Memory B cell (primary cell): Measurements from ENCODE around the gene PGLYRP3.
"Not testable (repeated sequence)": the region's sequence is repeated elsewhere in the genome, so short reads cannot be mapped to it uniquely, and the experiment has no call there.

Experiments
- ATAC-seq: fragments of 150-1000 bp; cut with Tn5 transposase; 2 replicates; pipeline ENCODE4 v1.10.0; 2021; ENCODE audit warnings: low read depth, mild to moderate bottlenecking, moderate library complexity
- DNase-seq, 2 donors: peaks; one replicate each; pipeline ENCODE4 v3.0.0; 2022; ENCODE audit warnings: low spot score in 2 of 2
- H3K27ac Mint-ChIP-seq: one replicate; pipeline ENCODE4 v1.8.0; 2022; ENCODE audit warnings: mild to moderate bottlenecking, moderate library complexity, mixed read lengths
- H3K27me3 Mint-ChIP-seq: one replicate; pipeline ENCODE4 v1.8.0; 2022; ENCODE audit warnings: mixed read lengths
- H3K36me3 Mint-ChIP-seq: one replicate; pipeline ENCODE4 v1.8.0; 2022; ENCODE audit warnings: mild to moderate bottlenecking, mixed read lengths
- H3K4me1 Mint-ChIP-seq: one replicate; pipeline ENCODE4 v1.8.0; 2022; ENCODE audit warnings: mixed read lengths
- H3K4me3 Mint-ChIP-seq: one replicate; pipeline ENCODE4 v1.8.0; 2022; ENCODE audit warnings: mild to moderate bottlenecking, moderate library complexity, mixed read lengths
- H3K9me3 Mint-ChIP-seq: one replicate; pipeline ENCODE4 v1.8.0; 2022; ENCODE audit warnings: mixed read lengths

PGLYRP3 gene

GRCh38 chr1:153353226-153353947 is 40.6 kb upstream of the PGLYRP3 start:
- H3K27ac Mint-ChIP-seq = no peak overlapping the region
- peaks cover 20% of the 10 kb centered on the region for H3K27me3 Mint-ChIP-seq
- DNase-seq (no peak), ATAC-seq (no peak)
- H3K9me3 Mint-ChIP-seq = no peaks in the 10 kb centered on the region
- H3K4me3 Mint-ChIP-seq = no peak overlapping the region
- peaks cover 13% of the 10 kb centered on the region for H3K4me1 Mint-ChIP-seq
- no peaks in the 10 kb centered on the region for H3K36me3 Mint-ChIP-seq

DNA sequence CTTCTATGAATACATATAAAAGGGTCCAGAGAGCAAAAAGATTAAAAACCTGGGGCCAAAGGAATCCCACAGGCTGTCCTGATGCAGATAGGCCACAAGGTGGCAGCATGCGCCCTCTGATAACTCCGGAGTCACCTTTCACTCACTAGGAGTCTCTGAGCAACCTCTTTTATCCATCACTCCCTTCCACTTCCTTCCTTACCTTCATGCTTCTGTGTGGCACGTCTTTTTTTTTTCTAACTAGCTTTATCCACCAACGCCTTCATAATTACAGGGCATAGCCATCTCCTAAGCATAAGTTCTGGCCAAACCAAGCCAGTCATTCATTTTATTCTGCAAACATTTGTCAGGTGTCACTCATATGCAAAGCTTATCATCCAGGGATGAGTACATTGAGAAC is 39.8 kb upstream of the PGLYRP3 start:
- DNase-seq (peak; percentile 38 to 55), ATAC-seq (peak; percentile 74)
- no peak overlapping the region for H3K4me3 Mint-ChIP-seq
- H3K36me3 Mint-ChIP-seq = no peaks in the 10 kb centered on the region
- no peaks in the 10 kb centered on the region for H3K9me3 Mint-ChIP-seq
- no peak overlapping the region for H3K27ac Mint-ChIP-seq
- peaks cover 8% of the 10 kb centered on the region for H3K4me1 Mint-ChIP-seq
- peaks cover 19% of the 10 kb centered on the region for H3K27me3 Mint-ChIP-seq

DNA sequence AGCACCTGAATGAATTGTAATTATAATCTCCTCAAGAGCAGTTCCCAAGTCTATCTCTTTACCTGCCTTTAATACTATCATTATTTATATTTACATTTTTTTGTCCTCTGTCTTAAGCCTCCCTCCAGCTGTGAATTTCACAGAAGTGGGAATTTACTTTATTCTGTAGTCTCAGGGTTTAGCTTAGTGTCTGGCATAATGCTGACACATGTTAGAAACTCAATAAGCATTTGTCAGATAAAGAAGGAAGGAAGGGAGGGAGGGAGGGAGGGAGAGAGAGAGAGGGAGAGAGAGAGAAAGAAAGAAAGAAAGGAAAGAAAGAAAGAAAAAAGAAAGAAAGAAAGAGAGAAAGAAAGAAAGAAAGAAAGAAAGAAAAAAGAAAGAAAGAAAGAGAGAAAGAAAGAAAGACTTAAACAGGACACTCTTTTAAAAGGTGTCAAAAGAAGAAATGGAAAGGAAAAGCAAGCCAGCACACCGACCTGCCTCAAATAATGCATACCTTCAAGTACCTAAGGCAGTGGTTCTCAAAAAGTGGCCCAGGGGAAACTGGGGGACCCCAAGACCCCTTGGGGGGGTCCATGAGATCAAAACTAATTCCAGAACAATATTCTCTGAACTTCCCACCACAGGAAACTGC is 37.7 kb upstream of the PGLYRP3 start:
- Mint-ChIP-seq H3K27ac (no peak overlapping the region), H3K36me3 (no peaks in the 10 kb centered on the region), H3K27me3 (peaks cover 26% of the 10 kb centered on the region), H3K4me1 (peaks cover 17% of the 10 kb centered on the region), H3K4me3 (no peak overlapping the region), H3K9me3 (no peaks in the 10 kb centered on the region)
- ATAC-seq = no peak
- DNase-seq = no peak

DNA sequence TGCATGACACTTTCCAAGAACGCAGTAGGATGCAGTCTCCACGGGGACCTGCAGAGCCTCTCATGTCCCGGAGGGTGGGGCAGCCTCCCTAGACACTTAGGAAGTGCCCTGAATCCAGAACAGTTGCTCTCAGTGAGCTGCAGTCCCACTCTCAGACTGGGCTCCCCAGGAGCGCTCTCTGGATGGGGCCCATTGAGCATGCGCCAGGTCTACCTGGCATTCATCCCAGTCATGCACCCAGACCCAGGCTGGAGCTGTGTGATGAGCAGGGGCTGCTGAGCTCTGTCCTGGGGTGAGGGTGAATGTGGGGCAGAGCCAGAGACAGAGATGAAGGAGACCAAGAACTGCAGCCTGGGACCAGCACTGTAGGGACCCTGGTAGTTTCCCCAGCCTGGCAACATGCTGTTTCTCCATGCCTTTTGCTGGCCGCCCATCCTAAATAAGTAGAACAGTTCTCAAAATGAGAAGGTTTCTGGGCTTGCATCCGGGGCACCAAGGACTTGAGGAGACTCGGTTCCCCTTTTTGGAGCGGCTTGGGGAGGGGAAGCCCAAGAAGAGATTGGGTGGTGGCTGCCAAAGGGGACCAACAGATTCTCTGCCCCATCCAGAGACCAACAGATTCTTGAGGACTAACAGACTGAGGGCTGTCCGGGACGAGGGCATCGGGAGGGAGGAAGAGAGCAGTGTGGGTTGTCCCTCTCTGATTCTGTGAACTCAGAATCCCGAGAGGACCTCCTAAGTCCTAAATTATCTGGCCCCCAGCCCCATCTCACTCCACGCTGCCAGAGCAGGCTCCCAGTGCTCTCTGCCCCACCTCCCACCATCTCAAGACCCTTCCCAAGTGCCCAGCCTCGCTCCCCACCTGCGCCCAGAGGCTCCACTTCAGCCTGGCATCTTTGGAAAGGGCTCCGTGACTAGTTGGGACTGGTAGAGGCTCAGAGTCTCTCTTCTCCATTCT is 36.9 kb upstream of the PGLYRP3 start:
- H3K27me3 Mint-ChIP-seq = peaks cover 25% of the 10 kb centered on the region
- no peaks in the 10 kb centered on the region for H3K9me3 Mint-ChIP-seq

GRCh38 chr1:153348511-153349362 is 36.0 kb upstream of the PGLYRP3 start, which contains the start of gene PGLYRP4:
PGLYRP4 (minus strand) TSS chr1:153348841; CDS start chr1:153347932, 909 bp downstream.
- Mint-ChIP-seq H3K9me3 (no peaks in the 10 kb centered on the region), H3K27me3 (peaks cover 30% of the 10 kb centered on the region)
- ATAC-seq = no peak

More for the DNA sequence above, 36.9 kb upstream of the PGLYRP3 start:
- Mint-ChIP-seq H3K36me3 (no peaks in the 10 kb centered on the region), H3K4me1 (peaks cover 21% of the 10 kb centered on the region), H3K4me3 (no peak overlapping the region), H3K27ac (no peak overlapping the region)
- ATAC-seq = peak; percentile 28
- DNase-seq = no peak

DNA sequence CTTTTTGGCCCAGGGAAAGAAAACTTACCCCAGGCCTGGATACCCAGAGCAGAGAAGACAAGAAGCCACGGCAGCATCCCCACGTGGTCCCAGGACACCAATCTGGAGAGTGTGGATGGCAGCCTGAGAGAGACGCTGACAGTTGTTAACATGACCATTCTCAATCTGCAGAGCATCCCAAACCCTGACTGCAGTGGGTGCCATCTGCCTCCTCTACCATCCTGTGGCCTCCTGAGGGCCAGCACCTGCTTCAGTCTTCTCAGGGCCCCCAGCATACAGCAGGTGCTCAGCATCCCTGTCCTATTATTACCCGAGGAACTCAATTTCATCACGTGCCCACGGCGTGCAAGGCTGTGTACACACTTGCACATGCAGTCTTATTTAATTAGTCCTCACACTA is 35.1 kb upstream of the PGLYRP3 start:
- Mint-ChIP-seq H3K9me3 (no peaks in the 10 kb centered on the region), H3K4me1 (peaks cover 25% of the 10 kb centered on the region), H3K4me3 (no peak overlapping the region), H3K36me3 (no peaks in the 10 kb centered on the region), H3K27me3 (peaks cover 26% of the 10 kb centered on the region), H3K27ac (no peak overlapping the region)
- DNase-seq = peak in 1 of 2 donors; percentile 8
- ATAC-seq = no peak

More at GRCh38 chr1:153348511-153349362, 36.0 kb upstream of the PGLYRP3 start, which contains the start of gene PGLYRP4:
- DNase-seq = peak in 1 of 2 donors; percentile 7
- Mint-ChIP-seq H3K4me3 (no peak within 1 kb of the TSS), H3K4me1 (peaks cover 25% of the 10 kb centered on the region), H3K36me3 (no peaks in the 10 kb centered on the region), H3K27ac (no peak within 1 kb of the TSS)

GRCh38 chr1:153347049-153347448 is 34.3 kb upstream of the PGLYRP3 start:
- Mint-ChIP-seq H3K4me1 (peaks cover 23% of the 10 kb centered on the region), H3K27me3 (peaks cover 32% of the 10 kb centered on the region)
- not testable (repeated sequence) for H3K27ac Mint-ChIP-seq, H3K4me3 Mint-ChIP-seq, ATAC-seq, H3K36me3 Mint-ChIP-seq, H3K9me3 Mint-ChIP-seq
- DNase-seq = peak in 1 of 2 donors; percentile 4

GRCh38 chr1:153346077-153346723 is 33.4 kb upstream of the PGLYRP3 start:
- Mint-ChIP-seq H3K4me3 (no peak overlapping the region), H3K27ac (peak overlapping the region; percentile 13), H3K27me3 (peaks cover 32% of the 10 kb centered on the region), H3K4me1 (peaks cover 23% of the 10 kb centered on the region), H3K36me3 (no peaks in the 10 kb centered on the region), H3K9me3 (no peaks in the 10 kb centered on the region)
- ATAC-seq (peak; percentile 50), DNase-seq (peak in 1 of 2 donors; percentile 11)

DNA sequence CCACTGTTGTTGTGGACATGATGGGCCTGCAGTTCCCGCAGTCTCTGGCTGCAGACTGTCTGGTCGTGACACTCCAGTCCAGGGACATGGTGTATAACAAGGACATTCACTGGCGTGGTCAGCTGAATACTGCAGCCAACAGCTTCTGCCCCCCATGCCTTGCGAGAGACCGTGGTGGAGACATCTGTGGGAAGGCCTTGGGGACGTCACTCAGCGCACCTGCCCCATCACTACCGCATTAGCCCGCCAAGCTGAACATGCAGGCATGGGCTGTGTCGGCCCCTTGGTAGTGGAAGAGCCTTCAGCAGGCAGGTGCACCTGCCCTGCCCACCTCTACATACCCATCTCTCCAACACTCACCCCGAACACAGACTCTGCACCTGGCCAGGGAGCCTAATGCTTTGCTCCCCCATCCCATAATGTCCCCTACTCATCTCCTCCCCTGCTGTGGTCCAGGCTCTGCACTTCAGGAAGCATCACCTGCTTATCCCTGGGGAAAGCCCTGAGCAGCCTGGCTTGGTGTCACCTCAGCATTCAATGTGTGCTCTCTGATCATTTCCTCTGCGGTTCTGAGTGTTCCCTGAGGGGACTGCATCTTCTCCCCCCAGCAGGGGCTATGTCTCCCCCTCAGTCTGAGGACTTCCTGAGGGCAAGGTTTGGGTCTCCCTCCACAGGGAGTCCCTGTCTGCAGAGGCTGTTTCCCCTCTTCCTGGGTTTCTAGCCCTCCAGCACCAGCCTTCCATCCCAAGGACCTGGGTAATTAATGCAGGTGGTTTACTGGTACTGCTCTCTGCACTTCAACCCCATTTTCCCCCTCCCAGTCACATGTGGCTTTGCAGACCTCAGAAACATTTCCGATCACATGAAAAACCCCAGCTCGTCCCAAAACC is 32.7 kb upstream of the PGLYRP3 start:
- H3K9me3 Mint-ChIP-seq = no peaks in the 10 kb centered on the region
- peak in 1 of 2 donors; percentile 14 for DNase-seq
- H3K4me3 Mint-ChIP-seq = no peak overlapping the region
- no peaks in the 10 kb centered on the region for H3K36me3 Mint-ChIP-seq
- H3K4me1 Mint-ChIP-seq = peaks cover 23% of the 10 kb centered on the region
- H3K27ac Mint-ChIP-seq = peak overlapping the region; percentile 13
- peak; percentile 52 for ATAC-seq
- H3K27me3 Mint-ChIP-seq = peaks cover 36% of the 10 kb centered on the region

DNA sequence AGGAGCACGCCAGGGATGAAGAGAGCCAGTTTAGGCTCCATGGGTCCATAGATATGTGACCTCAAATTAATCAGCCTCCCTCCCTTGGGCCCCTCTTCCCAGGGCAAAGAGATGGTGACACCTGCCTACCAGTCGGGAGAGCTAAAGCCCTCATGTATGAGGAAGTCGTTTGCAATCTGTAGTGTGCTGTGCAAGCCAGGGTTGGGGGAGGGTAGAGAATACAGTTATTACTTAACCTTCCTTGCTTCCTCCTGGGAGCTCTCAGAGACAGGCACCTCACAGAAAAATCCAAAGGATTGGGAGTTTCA is 31.9 kb upstream of the PGLYRP3 start:
- no peak overlapping the region for H3K4me3 Mint-ChIP-seq
- ATAC-seq (no peak), DNase-seq (no peak)

GRCh38 chr1:153343811-153344717 is 31.3 kb upstream of the PGLYRP3 start:
- Mint-ChIP-seq H3K4me1 (peaks cover 23% of the 10 kb centered on the region), H3K36me3 (no peaks in the 10 kb centered on the region), H3K27ac (no peak overlapping the region), H3K4me3 (no peak overlapping the region), H3K9me3 (no peaks in the 10 kb centered on the region), H3K27me3 (peaks cover 34% of the 10 kb centered on the region)
- DNase-seq (no peak), ATAC-seq (no peak)

More for the DNA sequence above, 31.9 kb upstream of the PGLYRP3 start:
- peaks cover 34% of the 10 kb centered on the region for H3K27me3 Mint-ChIP-seq
- no peaks in the 10 kb centered on the region for H3K9me3 Mint-ChIP-seq
- no peak overlapping the region for H3K27ac Mint-ChIP-seq
- H3K4me1 Mint-ChIP-seq = peaks cover 23% of the 10 kb centered on the region
- H3K36me3 Mint-ChIP-seq = no peaks in the 10 kb centered on the region
